DND-41 (cell line): ENCODE measurements around the gene RPS6KA6.

ENCODE experiments used
- ATAC-seq: fragments of 200-7000 bp; cut with Tn5 transposase; 3 replicates; pipeline ENCODE4 v1.9.1; 2021; ENCODE audit warnings: low read depth; ENCODE audit not compliant: insufficient read depth
- DNase-seq: peaks from one replicate; pipeline ENCODE4 v3.0.0-alpha.2; 2020
- H2AFZ ChIP-seq: 2 replicates; pipeline ENCODE4 v1.6.0; 2012; ENCODE audit warnings: low read depth, low read length
- H3K27ac ChIP-seq: 2 replicates; pipeline ENCODE4 v1.5.1; 2012; ENCODE audit warnings: low read length, inconsistent platforms
- H3K27me3 ChIP-seq: fragments of 200-600 bp; sonication (generic); 2 replicates; pipeline ENCODE4 v1.6.0; 2012; ENCODE audit warnings: low read length, mild to moderate bottlenecking, inconsistent platforms; ENCODE audit not compliant: insufficient read depth, poor library complexity
- H3K36me3 ChIP-seq: 2 replicates; pipeline ENCODE4 v1.5.1; 2012; ENCODE audit warnings: low read length, inconsistent platforms; ENCODE audit not compliant: insufficient read depth
- H3K4me1 ChIP-seq: 2 replicates; pipeline ENCODE4 v1.5.1; 2012; ENCODE audit warnings: mild to moderate bottlenecking, low read length; ENCODE audit not compliant: insufficient read depth
- H3K4me2 ChIP-seq: 2 replicates; pipeline ENCODE4 v1.6.0; 2012; ENCODE audit warnings: mild to moderate bottlenecking, moderate library complexity, low read length, inconsistent platforms; ENCODE audit not compliant: insufficient read depth
- H3K4me3 ChIP-seq, 2 experiments: fragments of 200-600 bp in 1 of 2; shearing (Covaris generic) in 1 of 2; 2 replicates each; pipeline ENCODE4 v1.5.1; 2012 to 2016; ENCODE audit warnings: inconsistent platforms in 2 of 2, low read length in 2 of 2, mild to moderate bottlenecking in 2 of 2, low read depth in 1 of 2, moderate library complexity in 1 of 2
- H3K79me2 ChIP-seq: 2 replicates; pipeline ENCODE4 v1.6.0; 2012; ENCODE audit warnings: low read length, inconsistent platforms; ENCODE audit not compliant: insufficient read depth
- H3K9ac ChIP-seq: 2 replicates; pipeline ENCODE4 v1.6.0; 2012; ENCODE audit warnings: low read depth, mild to moderate bottlenecking, inconsistent platforms, low read length, moderate library complexity
- H3K9me3 ChIP-seq: 2 replicates; pipeline ENCODE4 v1.5.1; 2012; ENCODE audit warnings: low read length, moderate library complexity, mild to moderate bottlenecking, inconsistent platforms; ENCODE audit not compliant: insufficient read depth, severe bottlenecking
- H4K20me1 ChIP-seq: 2 replicates; pipeline ENCODE4 v1.6.0; 2012; ENCODE audit warnings: low read length; ENCODE audit not compliant: insufficient read depth
- EZH2 ChIP-seq: IDR thresholded peaks from 3 replicates; pipeline ENCODE4 v1.6.1; 2012; ENCODE audit warnings: borderline replicate concordance, low read depth, mild to moderate bottlenecking, moderate library complexity, low read length, inconsistent platforms; ENCODE audit not compliant: severe bottlenecking
- TF ChIP-seq, protein P1 (sequence below): IDR thresholded peaks from 2 replicates; pipeline ENCODE4 v1.5.1; 2012; ENCODE audit warnings: borderline replicate concordance, low read length, moderate library complexity, mild to moderate bottlenecking; ENCODE audit not compliant: poor library complexity, severe bottlenecking; ENCODE audit errors: extremely low read depth

Gene RPS6KA6

DNA sequence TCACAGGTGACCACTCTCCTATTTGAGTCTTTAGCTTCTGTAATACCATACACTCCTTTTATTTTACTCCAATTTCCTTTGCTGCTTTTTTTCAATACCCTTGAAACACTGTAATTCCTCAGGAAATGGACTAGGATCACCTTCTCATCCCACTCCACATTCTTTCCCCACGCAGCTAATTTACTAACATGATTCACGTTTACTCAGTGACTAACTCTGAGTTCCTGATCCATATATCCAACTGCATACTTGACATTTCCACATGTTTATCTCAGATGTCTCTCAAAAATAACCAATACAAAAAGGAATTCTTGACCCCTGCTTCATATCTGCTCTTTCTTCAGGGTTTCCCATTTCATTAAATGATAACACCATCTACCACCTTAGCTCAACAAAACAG lies 19.9 kb downstream of the RPS6KA6 start:
- no peak overlapping the region for H3K27ac ChIP-seq
- DNase-seq (no peak), ATAC-seq (no peak)
- no peaks in the 10 kb centered on the region for H3K9me3 ChIP-seq
- no peaks in the 10 kb centered on the region for H3K27me3 ChIP-seq
- no peaks in the 10 kb centered on the region for H3K36me3 ChIP-seq
- no peaks in the 10 kb centered on the region for H3K4me1 ChIP-seq
- H4K20me1 ChIP-seq, result no peaks in the 10 kb centered on the region
- H3K9ac ChIP-seq, result no peak overlapping the region
- H3K4me3 ChIP-seq, result no peak overlapping the region
- TF ChIP-seq EZH2, result no peak
- TF ChIP-seq, protein P1, sequence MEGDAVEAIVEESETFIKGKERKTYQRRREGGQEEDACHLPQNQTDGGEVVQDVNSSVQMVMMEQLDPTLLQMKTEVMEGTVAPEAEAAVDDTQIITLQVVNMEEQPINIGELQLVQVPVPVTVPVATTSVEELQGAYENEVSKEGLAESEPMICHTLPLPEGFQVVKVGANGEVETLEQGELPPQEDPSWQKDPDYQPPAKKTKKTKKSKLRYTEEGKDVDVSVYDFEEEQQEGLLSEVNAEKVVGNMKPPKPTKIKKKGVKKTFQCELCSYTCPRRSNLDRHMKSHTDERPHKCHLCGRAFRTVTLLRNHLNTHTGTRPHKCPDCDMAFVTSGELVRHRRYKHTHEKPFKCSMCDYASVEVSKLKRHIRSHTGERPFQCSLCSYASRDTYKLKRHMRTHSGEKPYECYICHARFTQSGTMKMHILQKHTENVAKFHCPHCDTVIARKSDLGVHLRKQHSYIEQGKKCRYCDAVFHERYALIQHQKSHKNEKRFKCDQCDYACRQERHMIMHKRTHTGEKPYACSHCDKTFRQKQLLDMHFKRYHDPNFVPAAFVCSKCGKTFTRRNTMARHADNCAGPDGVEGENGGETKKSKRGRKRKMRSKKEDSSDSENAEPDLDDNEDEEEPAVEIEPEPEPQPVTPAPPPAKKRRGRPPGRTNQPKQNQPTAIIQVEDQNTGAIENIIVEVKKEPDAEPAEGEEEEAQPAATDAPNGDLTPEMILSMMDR, result no peak
- no peak overlapping the region for H3K4me2 ChIP-seq
- H2AFZ ChIP-seq, result no peak overlapping the region
- no peaks in the 10 kb centered on the region for H3K79me2 ChIP-seq

DNA sequence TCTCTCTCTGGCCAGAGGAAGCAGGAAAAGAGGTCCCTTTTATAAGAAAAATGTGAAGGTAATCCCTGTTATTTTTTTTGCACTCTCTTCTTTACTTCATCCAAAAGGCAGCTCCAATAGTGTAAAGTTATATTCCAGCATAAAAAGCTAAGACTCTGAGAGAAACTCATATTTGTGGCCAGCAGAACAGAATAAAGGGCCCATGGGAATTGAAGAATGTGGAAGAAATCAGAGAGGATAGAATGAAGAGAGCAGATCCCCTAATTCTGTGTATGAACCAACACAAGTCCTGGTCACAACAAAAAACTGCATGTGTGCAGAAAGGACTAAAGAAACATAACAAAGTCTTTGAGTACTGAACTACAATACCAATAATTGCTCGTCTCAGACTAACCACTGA lies 22.3 kb downstream of the RPS6KA6 start:
- Histone ChIP-seq H3K4me2 (no peak overlapping the region), H3K79me2 (no peaks in the 10 kb centered on the region), H3K27ac (no peak overlapping the region), H3K36me3 (no peaks in the 10 kb centered on the region), H3K9ac (no peak overlapping the region), H4K20me1 (no peaks in the 10 kb centered on the region), H3K4me3 (no peak overlapping the region), H3K4me1 (no peaks in the 10 kb centered on the region), H2AFZ (no peak overlapping the region), H3K9me3 (no peaks in the 10 kb centered on the region), H3K27me3 (no peaks in the 10 kb centered on the region)
- no peak for TF ChIP-seq EZH2
- TF ChIP-seq, protein P1, result no peak
- DNase-seq, result no peak
- ATAC-seq, result no peak

DNA sequence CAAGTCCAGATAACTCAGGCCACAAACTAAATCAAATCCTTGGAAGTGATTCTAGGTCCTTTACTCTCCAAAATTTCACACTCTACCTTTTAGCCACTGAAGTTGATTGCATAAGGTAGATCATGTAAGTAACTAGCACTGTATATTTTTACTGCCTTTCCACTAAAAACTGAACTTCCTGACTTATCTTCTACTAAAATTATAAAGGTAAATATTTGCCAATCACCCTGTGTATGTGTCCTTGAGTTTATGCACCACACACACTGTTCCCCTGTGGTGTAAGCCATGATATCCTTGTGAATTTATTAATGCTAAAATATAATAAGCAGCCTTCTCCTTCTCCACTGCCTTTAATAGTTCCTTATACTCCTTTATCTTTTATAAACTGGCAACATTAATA lies 25.6 kb downstream of the RPS6KA6 start:
- Histone ChIP-seq H4K20me1 (no peaks in the 10 kb centered on the region), H2AFZ (no peak overlapping the region), H3K36me3 (no peaks in the 10 kb centered on the region), H3K4me3 (no peak overlapping the region), H3K4me2 (no peak overlapping the region), H3K9me3 (no peaks in the 10 kb centered on the region), H3K9ac (no peak overlapping the region), H3K79me2 (no peaks in the 10 kb centered on the region), H3K27me3 (no peaks in the 10 kb centered on the region), H3K27ac (no peak overlapping the region), H3K4me1 (no peaks in the 10 kb centered on the region)
- no peak for TF ChIP-seq EZH2
- TF ChIP-seq, protein P1, result no peak
- ATAC-seq (no peak), DNase-seq (no peak)

DNA sequence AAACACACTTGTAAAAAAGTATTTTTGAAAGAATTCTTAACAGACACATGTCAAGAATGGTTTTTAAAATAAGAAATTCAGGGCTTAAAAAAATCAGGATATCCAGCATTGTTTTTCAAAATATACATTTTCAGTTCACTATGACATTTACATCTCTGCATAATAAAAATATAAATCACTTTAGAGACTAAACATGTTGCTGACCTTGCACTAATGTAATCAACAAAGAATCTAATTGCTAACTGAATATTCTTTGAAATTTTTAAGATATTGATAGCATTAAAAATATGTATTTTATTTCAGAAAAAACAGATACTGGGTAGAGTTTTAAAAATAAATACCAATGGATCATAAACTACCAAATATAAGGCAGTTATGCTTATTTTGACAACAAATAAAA lies 26.4 kb downstream of the RPS6KA6 start:
- H3K27me3 ChIP-seq, result no peaks in the 10 kb centered on the region
- no peak overlapping the region for H3K27ac ChIP-seq
- TF ChIP-seq, protein P1, result no peak
- TF ChIP-seq EZH2, result no peak
- no peak overlapping the region for H3K4me3 ChIP-seq
- no peak overlapping the region for H2AFZ ChIP-seq
- no peaks in the 10 kb centered on the region for H3K4me1 ChIP-seq
- DNase-seq (no peak), ATAC-seq (no peak)
- no peaks in the 10 kb centered on the region for H3K79me2 ChIP-seq
- H3K9me3 ChIP-seq, result no peaks in the 10 kb centered on the region
- H4K20me1 ChIP-seq, result no peaks in the 10 kb centered on the region
- H3K4me2 ChIP-seq, result no peak overlapping the region
- H3K9ac ChIP-seq, result no peak overlapping the region
- no peaks in the 10 kb centered on the region for H3K36me3 ChIP-seq
